ENCODE data around the gene RITA1. TPM values are rescaled to one million over a fixed set of nuclear protein-coding genes. Genes with fewer than 3 reads are reported as not detected.

The RITA1 gene
- total and polyA plus RNA-seq, 10 of the 15 experiments (the other 5 are each of a cell fraction or from before 2014, with no cell fraction given): 2.3 to 39.9 (median 24.8) TPM

GRCh38 chr12:113208041-113208934 is 22.8 kb downstream of the RITA1 start (continued):
- TF ChIP-seq PRDM15 (CRISPR knock-in tag; IDR thresholded peaks at IDR 0.05): no peak
- no peak for TF ChIP-seq BRCA1 (IDR thresholded peaks at IDR 0.05; ENCODE audit: low read depth, low read length)
- peak; percentile 61 for TF ChIP-seq RAD51 (IDR thresholded peaks at IDR 0.05)
- TF ChIP-seq RB1 (IDR thresholded peaks at IDR 0.05; ENCODE audit: borderline replicate concordance): peak; percentile 68; the same call in 1 of the 2 replicates
- TF ChIP-seq WRNIP1 (IDR thresholded peaks at IDR 0.05; ENCODE audit: borderline replicate concordance, low read depth, low read length): no peak; the same call in 1 of the 2 replicates
- TF ChIP-seq CHD4 (IDR thresholded peaks at IDR 0.05): no peak
- peak; percentile 75; the same call in 1 of the 2 replicates for TF ChIP-seq IRF4 (IDR thresholded peaks at IDR 0.05; ENCODE audit: low read depth, low read length)
- peak; percentile 49 for TF ChIP-seq JUNB (IDR thresholded peaks at IDR 0.05)
- no peak for TF ChIP-seq CHD1 (IDR thresholded peaks at IDR 0.05; ENCODE audit: low read depth, low read length)
- TF ChIP-seq HDAC6 (IDR thresholded peaks at IDR 0.05; ENCODE audit: unreplicated experiment): no peak
- 0 out of 2 replicates have a peak, but pooled peaks have one; percentile 32 for TF ChIP-seq NFYB (IDR thresholded peaks at IDR 0.05; ENCODE audit: insufficient read depth, low read depth, low read length)
- no peak for TF ChIP-seq HSF1 (IDR thresholded peaks at IDR 0.05; ENCODE audit: low read depth, low read length)
- TF ChIP-seq ZBTB11 (CRISPR knock-in tag; IDR thresholded peaks at IDR 0.05): no peak
- TF ChIP-seq CTCF (IDR thresholded peaks at IDR 0.05 in 2 of 3, conservative IDR thresholded peaks at IDR 0.05 in 1 of 3; ENCODE audit: control insufficient read depth in 2 of 3, extremely low read depth in 1 of 3, insufficient read depth in 1 of 3, low read depth in 3 of 3, low read length in 3 of 3): no peak
- TF ChIP-seq PKNOX1 (IDR thresholded peaks at IDR 0.05): peak; percentile 75
- TF ChIP-seq NR2F1 (conservative IDR thresholded peaks at IDR 0.05): peak; percentile 99
- TF ChIP-seq RBBP5 (conservative IDR thresholded peaks at IDR 0.05): peak; percentile 97; the same call in 1 of the 2 replicates
